Transverse colon (tissue), 3 donors: ENCODE results near the gene MPPED1.

ENCODE experiments used
- CTCF ChIP-seq, 5 experiments: fragments of 200-600 bp in 3 of 5; fragments of 450-650 bp in 2 of 5; sonication (generic) in 3 of 5; IDR thresholded peaks; 1 replicate in 2 of 5; 2 replicates in 3 of 5; pipeline ENCODE4 v1.5.1; 2016 to 2017; ENCODE audit warnings: antibody characterized with exemption in 5 of 5, inconsistent platforms in 3 of 5, mild to moderate bottlenecking in 2 of 5, moderate library complexity in 1 of 5
- EP300 ChIP-seq: sonication (generic); formaldehyde crosslinking; IDR thresholded peaks from one replicate; pipeline ENCODE4 v1.6.1; 2017; ENCODE audit warnings: antibody characterized with exemption, low read depth

- no peak for TF ChIP-seq CTCF (IDR thresholded peaks at IDR 0.05)
- TF ChIP-seq EP300 = no peak
Observed at GRCh38 chr22:43395086-43395695, 16.6 kb upstream of the MPPED1 start.
